Measurements from ENCODE around the gene LCLAT1.

DNA sequence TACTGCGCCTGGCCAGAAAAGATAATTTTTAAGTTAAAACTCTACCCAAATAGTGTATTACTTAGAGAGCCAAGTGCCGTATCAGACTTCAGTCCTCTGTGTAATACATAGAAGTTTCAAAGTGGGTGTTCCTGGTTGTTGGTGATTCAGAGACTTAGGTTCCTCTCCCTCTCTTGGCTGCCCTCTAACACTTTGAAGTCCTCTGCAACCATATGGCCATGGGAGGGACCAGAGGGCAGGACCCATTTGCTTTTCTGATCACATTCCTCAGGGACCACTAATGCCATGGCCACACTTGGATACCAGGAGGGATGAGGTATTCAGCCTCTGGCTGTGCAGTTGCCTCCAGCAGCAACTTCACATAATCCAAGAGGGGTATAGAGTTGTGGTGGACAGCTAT lies 228.7 kb downstream of the LCLAT1 start:
- TF ChIP-seq, protein P1, sequence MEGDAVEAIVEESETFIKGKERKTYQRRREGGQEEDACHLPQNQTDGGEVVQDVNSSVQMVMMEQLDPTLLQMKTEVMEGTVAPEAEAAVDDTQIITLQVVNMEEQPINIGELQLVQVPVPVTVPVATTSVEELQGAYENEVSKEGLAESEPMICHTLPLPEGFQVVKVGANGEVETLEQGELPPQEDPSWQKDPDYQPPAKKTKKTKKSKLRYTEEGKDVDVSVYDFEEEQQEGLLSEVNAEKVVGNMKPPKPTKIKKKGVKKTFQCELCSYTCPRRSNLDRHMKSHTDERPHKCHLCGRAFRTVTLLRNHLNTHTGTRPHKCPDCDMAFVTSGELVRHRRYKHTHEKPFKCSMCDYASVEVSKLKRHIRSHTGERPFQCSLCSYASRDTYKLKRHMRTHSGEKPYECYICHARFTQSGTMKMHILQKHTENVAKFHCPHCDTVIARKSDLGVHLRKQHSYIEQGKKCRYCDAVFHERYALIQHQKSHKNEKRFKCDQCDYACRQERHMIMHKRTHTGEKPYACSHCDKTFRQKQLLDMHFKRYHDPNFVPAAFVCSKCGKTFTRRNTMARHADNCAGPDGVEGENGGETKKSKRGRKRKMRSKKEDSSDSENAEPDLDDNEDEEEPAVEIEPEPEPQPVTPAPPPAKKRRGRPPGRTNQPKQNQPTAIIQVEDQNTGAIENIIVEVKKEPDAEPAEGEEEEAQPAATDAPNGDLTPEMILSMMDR (IDR thresholded peaks at IDR 0.05; ENCODE audit: insufficient read depth, low read length, poor library complexity, severe bottlenecking): no peak
- no peak for TF ChIP-seq EZH2phosphoT487 (conservative IDR thresholded peaks at IDR 0.05; ENCODE audit: low read length)
